ENCODE data around the gene WNT6. TPM values are rescaled to one million over a fixed set of nuclear protein-coding genes. Genes with fewer than 3 reads are reported as not detected.

WNT6 gene
- total and polyA plus RNA-seq, 4 donors = 0.08 to 0.54 (median 0.28) TPM

DNA sequence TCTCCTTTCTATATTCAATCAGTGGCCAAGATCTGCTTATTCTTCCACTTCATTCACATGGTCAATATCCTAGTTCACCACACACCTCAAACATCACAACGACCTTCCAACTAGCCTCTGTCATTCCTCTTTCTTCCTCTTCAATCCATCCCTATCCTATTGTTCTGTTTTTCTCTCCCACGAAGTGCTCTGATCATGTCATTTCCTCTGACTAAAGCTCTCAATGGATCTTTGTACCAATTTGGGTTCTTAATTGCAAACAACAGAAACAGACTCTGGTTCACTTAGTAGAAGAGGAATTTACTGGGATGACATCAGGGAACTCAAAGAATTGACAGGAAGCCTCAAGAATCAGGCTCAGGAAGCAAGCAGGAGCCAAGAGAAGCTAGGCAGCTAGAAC lies 44.6 kb downstream of the WNT6 start:
- H3K9me3 ChIP-seq (ENCODE audit: control insufficient read depth in 4 of 4, insufficient read depth in 3 of 4, low read length in 3 of 4) = peaks cover 0 to 5% (median 0%) of the 10 kb centered on the region in 4 donors
- peaks cover 0 to 5% (median 0%) of the 10 kb centered on the region in 5 donors for H3K4me1 ChIP-seq (ENCODE audit: control insufficient read depth in 5 of 5, insufficient read depth in 5 of 5, low read length in 5 of 5)
- no peak overlapping the region for H3K27ac ChIP-seq (ENCODE audit: low read depth in 1 of 2, low read length in 1 of 2)
- TF ChIP-seq, protein P1, sequence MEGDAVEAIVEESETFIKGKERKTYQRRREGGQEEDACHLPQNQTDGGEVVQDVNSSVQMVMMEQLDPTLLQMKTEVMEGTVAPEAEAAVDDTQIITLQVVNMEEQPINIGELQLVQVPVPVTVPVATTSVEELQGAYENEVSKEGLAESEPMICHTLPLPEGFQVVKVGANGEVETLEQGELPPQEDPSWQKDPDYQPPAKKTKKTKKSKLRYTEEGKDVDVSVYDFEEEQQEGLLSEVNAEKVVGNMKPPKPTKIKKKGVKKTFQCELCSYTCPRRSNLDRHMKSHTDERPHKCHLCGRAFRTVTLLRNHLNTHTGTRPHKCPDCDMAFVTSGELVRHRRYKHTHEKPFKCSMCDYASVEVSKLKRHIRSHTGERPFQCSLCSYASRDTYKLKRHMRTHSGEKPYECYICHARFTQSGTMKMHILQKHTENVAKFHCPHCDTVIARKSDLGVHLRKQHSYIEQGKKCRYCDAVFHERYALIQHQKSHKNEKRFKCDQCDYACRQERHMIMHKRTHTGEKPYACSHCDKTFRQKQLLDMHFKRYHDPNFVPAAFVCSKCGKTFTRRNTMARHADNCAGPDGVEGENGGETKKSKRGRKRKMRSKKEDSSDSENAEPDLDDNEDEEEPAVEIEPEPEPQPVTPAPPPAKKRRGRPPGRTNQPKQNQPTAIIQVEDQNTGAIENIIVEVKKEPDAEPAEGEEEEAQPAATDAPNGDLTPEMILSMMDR (IDR thresholded peaks at IDR 0.05; ENCODE audit: control extremely low read depth, extremely low read depth) = no peak
- no peak overlapping the region for H3K4me3 ChIP-seq
- DNase-seq (no peak), ATAC-seq (ENCODE audit: insufficient read depth, low FRiP score) (no peak)
- H3K36me3 ChIP-seq (ENCODE audit: control insufficient read depth in 4 of 4, insufficient read depth in 4 of 4, low read length in 4 of 4) = no peaks in the 10 kb centered on the region
- H3K9ac ChIP-seq (ENCODE audit: insufficient read depth in 1 of 2, low read length in 2 of 2) = no peak overlapping the region
- H3K27me3 ChIP-seq (ENCODE audit: control insufficient read depth in 3 of 3, insufficient read depth in 3 of 3, low read length in 2 of 3) = peaks cover 0 to 42% (median 42%) of the 10 kb centered on the region in 3 donors
- 16 to 18% methylated on average over 2 of the region's 2 CpGs for WGBS, 2 donors

GRCh38 chr2:218908721-218909619 lies 49.4 kb downstream of the WNT6 start:
- peak; percentile 89 for ATAC-seq (ENCODE audit: insufficient read depth, low FRiP score)
- Histone ChIP-seq H3K4me1 (ENCODE audit: control insufficient read depth in 5 of 5, insufficient read depth in 5 of 5, low read length in 5 of 5) (peaks cover 0 to 7% (median 0%) of the 10 kb centered on the region in 5 donors), H3K4me3 (peak overlapping the region; percentile 47), H3K27ac (ENCODE audit: low read depth in 1 of 2, low read length in 1 of 2) (no peak overlapping the region), H3K27me3 (ENCODE audit: control insufficient read depth in 3 of 3, insufficient read depth in 3 of 3, low read length in 2 of 3) (peaks cover 0 to 16% (median 16%) of the 10 kb centered on the region in 3 donors), H3K9ac (ENCODE audit: insufficient read depth in 1 of 2, low read length in 2 of 2) (peak overlapping the region; percentile 32 to 34), H3K9me3 (ENCODE audit: control insufficient read depth in 4 of 4, insufficient read depth in 3 of 4, low read length in 3 of 4) (peaks cover 0 to 5% (median 0%) of the 10 kb centered on the region in 4 donors), H3K36me3 (ENCODE audit: control insufficient read depth in 4 of 4, insufficient read depth in 4 of 4, low read length in 4 of 4) (no peaks in the 10 kb centered on the region)
- WGBS, 2 donors = 4% methylated on average over 58 of the region's 58 CpGs
- TF ChIP-seq, protein P1 (IDR thresholded peaks at IDR 0.05; ENCODE audit: control extremely low read depth, extremely low read depth) = no peak
- peak; percentile 91 for DNase-seq

GRCh38 chr2:218910741-218911140 lies 51.1 kb downstream of the WNT6 start:
- no peak overlapping the region for H3K4me3 ChIP-seq
- ATAC-seq (ENCODE audit: insufficient read depth, low FRiP score) (no peak), DNase-seq (no peak)
- WGBS, 2 donors = 92 to 93% methylated on average over 6 of the region's 6 CpGs
- H3K36me3 ChIP-seq (ENCODE audit: control insufficient read depth in 4 of 4, insufficient read depth in 4 of 4, low read length in 4 of 4) = no peaks in the 10 kb centered on the region
- TF ChIP-seq, protein P1 (IDR thresholded peaks at IDR 0.05; ENCODE audit: control extremely low read depth, extremely low read depth) = no peak
- H3K9me3 ChIP-seq (ENCODE audit: control insufficient read depth in 4 of 4, insufficient read depth in 3 of 4, low read length in 3 of 4) = peaks cover 0 to 5% (median 0%) of the 10 kb centered on the region in 4 donors
- H3K27ac ChIP-seq (ENCODE audit: low read depth in 1 of 2, low read length in 1 of 2) = no peak overlapping the region
- peaks cover 2 to 3% (median 3%) of the 10 kb centered on the region in 3 donors for H3K27me3 ChIP-seq (ENCODE audit: control insufficient read depth in 3 of 3, insufficient read depth in 3 of 3, low read length in 2 of 3)
- no peak overlapping the region for H3K9ac ChIP-seq (ENCODE audit: insufficient read depth in 1 of 2, low read length in 2 of 2)
- peaks cover 0 to 7% (median 0%) of the 10 kb centered on the region in 5 donors for H3K4me1 ChIP-seq (ENCODE audit: control insufficient read depth in 5 of 5, insufficient read depth in 5 of 5, low read length in 5 of 5)
